HepG2 (cell line): ENCODE data around the gene MORN3. TPM values are rescaled to one million over a fixed set of nuclear protein-coding genes. Genes with fewer than 3 reads are reported as not detected.
"Not testable (repeated sequence)": the region's sequence is repeated elsewhere in the genome, so short reads cannot be mapped to it uniquely, and the experiment has no call there.

Experiments used
- ATAC-seq: fragments of 200-7000 bp; cut with Tn5 transposase; 3 replicates; pipeline ENCODE4 v1.9.1; 2020; ENCODE audit warnings: mild to moderate bottlenecking, moderate library complexity
- BruUV-seq: library from RNA; stranded (reverse); fragments of 400-500 nt; replicated peaks from 2 replicates; lab custom pipeline; 2021; lab: Mats Ljungman, UMichigan
- CTCF ChIA-PET: fragments of 300-600 bp; formaldehyde crosslinking; extraction: SDS; loops from one replicate; lab custom pipeline; 2021; ENCODE audit warnings: low total read pairs, inconsistent platforms, low intra/inter-chr PET ratio; lab: Yijun Ruan, JAX
- POLR2A ChIA-PET: fragments of 350-600 bp; sonication (Branson Sonifier 250); formaldehyde crosslinking; loops from one replicate; lab custom pipeline; 2020; ENCODE audit warnings: antibody characterized with exemption, inconsistent platforms; lab: Yijun Ruan, JAX
- DNase-seq: peaks from one replicate; pipeline ENCODE4 v3.0.0-alpha.2; 2015; ENCODE audit warnings: low spot score
- FAIRE-seq: peaks from 3 replicates; lab custom pipeline; 2011; peaks lifted over from hg19 to GRCh38; lab: Jason Lieb, UNC
- H2AFZ ChIP-seq: one replicate; pipeline ENCODE4 v1.6.1; 2011; ENCODE audit warnings: low read length, inconsistent platforms
- H3K27ac ChIP-seq: fragments of 300-600 bp; 3 replicates; pipeline ENCODE4 v1.8.0; 2011; ENCODE audit warnings: mixed run types, mild to moderate bottlenecking, mixed read lengths, low read length, inconsistent platforms; ENCODE audit not compliant: insufficient read depth; ENCODE audit errors: extremely low read length
- H3K27me3 ChIP-seq, 2 experiments: fragments of 200-600 bp in 1 of 2; 2 replicates in 1 of 2; 3 replicates in 1 of 2; pipeline versions ENCODE4 v1.6.0 to v1.8.0; 2011; ENCODE audit warnings: low read length in 2 of 2, mild to moderate bottlenecking in 2 of 2, moderate library complexity in 2 of 2, inconsistent platforms in 1 of 2; ENCODE audit not compliant: insufficient read depth in 2 of 2, control insufficient read depth in 1 of 2
- H3K36me3 ChIP-seq, 2 experiments: fragments of 200-600 bp in 1 of 2; replicated peaks in 1 of 2; 2 replicates in 1 of 2; 3 replicates in 1 of 2; pipeline versions ENCODE4 v1.5.1 to v1.8.0; 2011; ENCODE audit warnings: low read length in 2 of 2, inconsistent platforms in 1 of 2; ENCODE audit not compliant: insufficient read depth in 2 of 2, control insufficient read depth in 1 of 2
- H3K4me1 ChIP-seq: 2 replicates; pipeline ENCODE4 v1.5.1; 2012; ENCODE audit warnings: low read length, inconsistent platforms; ENCODE audit not compliant: insufficient read depth
- H3K4me2 ChIP-seq: 2 replicates; pipeline ENCODE4 v1.6.0; 2011; ENCODE audit warnings: low read depth, low read length, inconsistent platforms
- H3K4me3 ChIP-seq, 3 experiments: fragments of 200-600 bp in 1 of 3; sonication (generic), shearing (Covaris generic) in 1 of 3; replicated peaks in 1 of 3; 2 replicates each; pipeline ENCODE4 v1.5.1; 2011 to 2016; ENCODE audit warnings: low read length in 3 of 3, inconsistent platforms in 2 of 3, low read depth in 2 of 3, mild to moderate bottlenecking in 2 of 3, control low read depth in 1 of 3, mixed read lengths in 1 of 3; ENCODE audit not compliant: insufficient read depth in 1 of 3
- H3K79me2 ChIP-seq: one replicate; pipeline ENCODE4 v1.6.1; 2011; ENCODE audit warnings: low read length, inconsistent platforms; ENCODE audit not compliant: insufficient read depth
- H3K9ac ChIP-seq: 2 replicates; pipeline ENCODE4 v1.6.0; 2011; ENCODE audit warnings: mild to moderate bottlenecking, low read depth, low read length, inconsistent platforms; ENCODE audit not compliant: insufficient read depth
- H3K9me3 ChIP-seq: 2 replicates; pipeline ENCODE4 v1.5.1; 2012; ENCODE audit warnings: mild to moderate bottlenecking, low read length
- H4K20me1 ChIP-seq: 2 replicates; pipeline ENCODE4 v1.6.0; 2011; ENCODE audit warnings: inconsistent platforms, mild to moderate bottlenecking, low read length, moderate library complexity; ENCODE audit not compliant: insufficient read depth
- ASH2L ChIP-seq: fragments of 300-600, 200-600 bp; sonication (generic); IDR thresholded peaks from 2 replicates; pipeline ENCODE4 v1.7.0; 2017; ENCODE audit warnings: low read depth, mild to moderate bottlenecking, moderate library complexity, mixed read lengths, low read length; ENCODE audit not compliant: insufficient read length
- CAMTA2 ChIP-seq: sonication (generic); formaldehyde crosslinking; IDR thresholded peaks from 2 replicates; pipeline ENCODE4 v1.4.0; 2020; ENCODE audit warnings: mild to moderate bottlenecking, missing genetic modification reagents, borderline replicate concordance
- JUND ChIP-seq: sonication (generic); formaldehyde crosslinking; IDR thresholded peaks from 2 replicates; pipeline ENCODE4 v1.8.0; 2022; ENCODE audit warnings: mild to moderate bottlenecking, missing genetic modification reagents
- MLLT10 ChIP-seq: sonication (generic); formaldehyde crosslinking; IDR thresholded peaks from 2 replicates; pipeline ENCODE4 v1.4.0; 2020; ENCODE audit warnings: missing genetic modification reagents
- POLR2AphosphoS5 ChIP-seq: IDR thresholded peaks from 2 replicates; pipeline ENCODE4 v1.6.1; 2012; ENCODE audit warnings: low read depth, low read length
- SMYD3 ChIP-seq: sonication (generic); formaldehyde crosslinking; IDR thresholded peaks from 2 replicates; pipeline ENCODE4 v1.8.1; 2023; ENCODE audit warnings: mild to moderate bottlenecking, missing genetic modification reagents
- ZBTB38 ChIP-seq: sonication (generic); formaldehyde crosslinking; IDR thresholded peaks from 2 replicates; pipeline ENCODE4 v1.5.1; 2020; ENCODE audit warnings: mild to moderate bottlenecking, missing genetic modification reagents
- ZFX ChIP-seq: sonication (generic); formaldehyde crosslinking; IDR thresholded peaks from 2 replicates; pipeline ENCODE4 v1.4.0; 2020; ENCODE audit warnings: mild to moderate bottlenecking, low read depth, missing genetic modification reagents, moderate library complexity
- ZNF317 ChIP-seq: sonication (generic); formaldehyde crosslinking; IDR thresholded peaks from 2 replicates; pipeline ENCODE4 v1.5.0; 2020; ENCODE audit warnings: mild to moderate bottlenecking, missing genetic modification reagents
- ZNF687 ChIP-seq: sonication (generic); formaldehyde crosslinking; IDR thresholded peaks from 2 replicates; pipeline ENCODE4 v1.5.1; 2020; ENCODE audit warnings: mild to moderate bottlenecking, missing genetic modification reagents, moderate library complexity
- WGBS: methylation state at CpG from one replicate; pipeline ENCODE4 v1.1.6; 2017; ENCODE audit warnings: low lambda C conversion rate; 5-methylcytosine and 5-hydroxymethylcytosine counted together
- in situ Hi-C: cut with HindIII; loops from 2 replicates; pipeline ENCODE4 v1.10.0; 2017; ENCODE audit warnings: low pct_unique_long_range_greater_than_20kb; ENCODE audit not compliant: extremely low pct_ligation_motif_present
- intact Hi-C: fragments of 100-400 bp; cut with micrococcal nuclease; formaldehyde crosslinking; loops from one replicate; pipeline ENCODE4 v1.10.0; 2022; ENCODE audit not compliant: unreplicated experiment
- polyA plus RNA-seq, 8 experiments: library from polyadenylated mRNA; depleted of rRNA in 3 of 8; stranded (reverse) in 7 of 8; unstranded in 1 of 8; fragments of >200 nt; fragmentation: Illumina TruSeq in 4 of 8; extraction: Trizol in 4 of 8; gene quantifications; 2 replicates each; pipeline versions ENCODE4 v1.2.1 to v1.2.3, GENCODE V29; 2011 to 2016; ENCODE audit warnings: low read depth in 4 of 8, missing spikeins in 1 of 8, mixed read lengths in 1 of 8; ENCODE audit not compliant: insufficient read depth in 1 of 8
- total RNA-seq, 5 experiments: library from RNA; depleted of rRNA; stranded (reverse); fragments of >200 nt; fragmentation: Illumina TruSeq; extraction: Trizol; gene quantifications; 2 replicates each; pipeline ENCODE4 v1.2.3, GENCODE V29; 2016; ENCODE audit warnings: low read depth in 1 of 5

The MORN3 gene
- total and polyA plus RNA-seq, 2 of the 13 experiments (the other 11 are each of a cell fraction or from before 2014, with no cell fraction given): 1.1 to 2.0 TPM

- TF ChIP-seq ZNF687 (peak; percentile 58), MLLT10 (CRISPR knock-in tag) (no peak), POLR2AphosphoS5 (no peak), JUND (CRISPR knock-in tag) (no peak), ZFX (peak; percentile 63), ASH2L (no peak), SMYD3 (CRISPR knock-in tag) (no peak), ZBTB38 (CRISPR knock-in tag) (0 out of 2 replicates have a peak, but pooled peaks have one; percentile 21), CAMTA2 (CRISPR knock-in tag) (no peak), ZNF317 (CRISPR knock-in tag) (no peak)
- TF ChIP-seq, all 625 proteins: peak for 17
These were observed 519 bp downstream of the MORN3 start (continued) for GRCh38 chr12:121668750-121669520.

- 64% methylated on average over 6 of the region's 6 CpGs for WGBS
- H4K20me1 ChIP-seq, H3K4me2 ChIP-seq, H2AFZ ChIP-seq, DNase-seq, H3K27me3 ChIP-seq, H3K9ac ChIP-seq, intact Hi-C loops, ATAC-seq, H3K79me2 ChIP-seq, H3K36me3 ChIP-seq, H3K9me3 ChIP-seq, POLR2A ChIA-PET, BruUV-seq, FAIRE-seq, H3K4me3 ChIP-seq, H3K27ac ChIP-seq, CTCF ChIA-PET: not testable (repeated sequence)
- in situ Hi-C loops: loop anchor here (5.0 kb wide), 1 partner anchor 115 kb away; no protein-coding TSS in a partner anchor
- peaks cover 37% of the 10 kb centered on the region for H3K4me1 ChIP-seq
These were observed 2.6 kb downstream of the MORN3 start for GRCh38 chr12:121666829-121667228.
